GM12872 (cell line): ENCODE measurements around the gene OTOA.

ENCODE experiments used
- CTCF ChIP-seq: IDR thresholded peaks from 3 replicates; pipeline ENCODE4 v1.5.1; 2011; ENCODE audit warnings: low read depth, mild to moderate bottlenecking, low read length, moderate library complexity; ENCODE audit not compliant: insufficient read depth

The OTOA gene

DNA sequence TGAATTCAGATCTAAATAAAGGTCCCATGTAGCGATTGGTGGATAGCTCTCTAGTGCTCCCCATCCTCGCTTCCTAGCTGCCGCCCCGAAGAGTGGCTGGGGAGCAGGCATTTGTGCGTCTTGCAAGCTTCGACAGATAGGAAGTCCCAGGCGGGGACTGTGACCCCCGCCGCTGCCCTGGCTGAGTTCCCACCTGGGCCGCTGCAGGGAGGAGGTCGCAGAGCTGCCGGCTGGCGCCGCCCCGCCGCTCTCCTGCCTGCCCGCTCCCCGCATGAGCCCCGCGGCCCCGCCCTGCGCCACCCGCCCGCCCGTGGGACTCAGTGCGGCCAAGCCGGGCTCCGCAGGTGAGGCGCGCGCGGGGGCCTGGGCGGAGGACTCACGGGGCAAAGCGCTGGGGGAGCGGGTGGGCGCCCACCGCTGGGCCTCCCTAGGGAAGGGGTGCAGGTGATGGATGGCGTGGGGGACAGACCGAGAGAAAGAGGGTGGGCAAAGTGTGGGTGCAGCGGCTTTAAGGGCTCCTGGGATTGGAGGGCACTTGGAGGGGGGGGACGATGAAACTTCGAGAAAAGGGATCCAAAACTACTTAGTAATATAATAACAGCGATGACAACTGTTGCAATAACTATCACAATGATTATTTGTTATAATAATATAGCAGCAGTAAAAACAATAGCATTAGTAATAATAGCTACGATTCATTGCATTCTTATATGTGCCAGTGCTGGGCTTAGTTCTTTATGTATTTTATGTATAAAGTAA is at the start of gene OTOA:
TSS of gene OTOA (plus strand) at position 80 of the 759 bp plus-strand sequence. CDS start 14,547 bp downstream, outside the sequence.
- no peak for TF ChIP-seq CTCF

DNA sequence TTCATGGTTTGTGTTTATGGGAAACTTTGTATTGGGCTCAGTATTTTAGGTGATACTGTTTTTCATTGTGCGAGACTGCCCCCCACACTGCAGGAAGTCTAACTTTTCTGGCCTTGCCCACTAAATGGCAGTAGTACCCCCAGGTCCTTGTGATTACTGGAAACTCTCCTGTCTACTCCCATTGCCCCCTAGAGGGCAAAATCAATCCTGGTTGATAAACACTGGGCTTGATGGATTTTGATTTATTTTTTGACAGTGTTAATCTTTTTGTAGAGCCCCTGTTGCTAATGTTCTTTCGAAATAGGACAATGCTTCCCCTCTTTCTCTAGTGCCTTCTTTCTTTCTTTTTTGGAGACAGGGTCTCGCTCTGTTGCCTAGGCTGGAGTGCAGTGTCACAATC is 48.9 kb upstream of the OTOA start:
- TF ChIP-seq CTCF, result peak; percentile 33; the same call in 1 of the 3 replicates

DNA sequence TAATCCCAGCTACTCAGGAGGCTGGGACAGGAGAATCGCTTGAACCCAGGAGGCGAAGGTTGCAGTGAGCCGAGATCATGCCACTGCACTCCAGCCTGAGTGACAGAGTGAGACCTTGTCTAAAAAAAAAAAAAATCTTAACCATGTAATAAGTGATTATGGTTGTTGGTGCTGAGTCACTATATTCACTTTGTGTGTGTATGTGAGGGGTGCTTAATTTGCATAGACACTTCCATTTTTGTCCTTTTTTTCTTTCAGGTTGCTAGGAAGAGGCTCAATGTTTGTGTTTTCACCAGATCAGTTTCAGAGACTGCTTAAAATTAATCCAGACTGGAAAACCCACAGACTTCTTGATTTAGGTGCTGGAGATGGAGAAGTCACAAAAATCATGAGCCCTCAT is 46.2 kb upstream of the OTOA start:
- TF ChIP-seq CTCF, result no peak

- no peak for TF ChIP-seq CTCF
These were observed 45.5 kb upstream of the OTOA start for GRCh38 chr16:21618281-21618680.

GRCh38 chr16:21619765-21620425 is 43.9 kb upstream of the OTOA start:
- TF ChIP-seq CTCF, result no peak

DNA sequence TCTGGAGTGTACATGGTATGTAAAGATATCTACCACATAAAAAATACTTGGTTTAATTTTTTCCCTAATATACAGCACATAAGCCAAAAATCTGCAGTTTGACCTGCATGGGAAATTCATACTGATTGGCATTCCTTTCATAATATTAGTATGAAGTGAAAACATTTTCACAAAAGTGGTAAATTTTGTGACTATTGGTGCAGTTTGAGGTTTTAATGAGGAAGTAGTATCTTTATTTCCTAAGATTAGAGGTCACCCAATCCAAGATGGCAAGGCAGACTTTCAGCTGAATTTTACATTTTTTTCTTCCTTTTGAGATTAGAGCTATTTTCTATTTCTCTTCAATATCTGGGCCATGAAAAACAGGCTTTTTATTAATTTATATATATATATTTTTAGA is 43.2 kb upstream of the OTOA start:
- TF ChIP-seq CTCF, result no peak

DNA sequence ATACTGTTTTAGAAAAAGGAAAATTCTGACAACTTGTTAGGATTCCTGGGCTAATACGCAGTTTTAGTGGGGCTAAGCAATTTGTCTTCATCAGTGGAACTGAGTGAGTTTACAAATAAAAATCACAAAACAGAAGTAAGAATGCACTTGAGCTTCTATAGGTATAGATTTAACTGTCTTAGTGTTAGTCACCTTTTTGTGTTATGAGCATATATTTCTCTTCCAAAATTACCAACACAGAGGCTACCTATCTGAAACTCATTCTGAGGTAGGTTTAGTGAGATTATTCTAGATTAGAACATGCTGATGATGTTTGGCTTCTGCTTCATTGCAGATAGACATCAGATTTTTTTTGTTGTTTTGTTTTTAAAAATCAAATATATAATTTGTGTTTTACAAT is 41.2 kb upstream of the OTOA start:
- TF ChIP-seq CTCF, result no peak
